Osteoblast (primary cell): Measurements from ENCODE around the gene ZNF618. TPM values are rescaled to one million over a fixed set of nuclear protein-coding genes. Genes with fewer than 3 reads are reported as not detected.

ENCODE experiments used
- DNase-seq: peaks from one replicate; pipeline ENCODE4 v3.0.0; 2011; ENCODE audit warnings: low spot score, mixed read lengths; ENCODE audit not compliant: insufficient read length; ENCODE audit errors: missing footprints
- H2AFZ ChIP-seq: 2 replicates; pipeline ENCODE4 v1.6.0; 2011; ENCODE audit warnings: mild to moderate bottlenecking, low read length
- H3K27ac ChIP-seq: 2 replicates; pipeline ENCODE4 v1.5.1; 2011; ENCODE audit warnings: mild to moderate bottlenecking, low read depth, low read length, moderate library complexity
- H3K27me3 ChIP-seq: 2 replicates; pipeline ENCODE4 v1.6.0; 2012; ENCODE audit warnings: mild to moderate bottlenecking, control low read depth, inconsistent platforms, low read length, moderate library complexity; ENCODE audit not compliant: insufficient read depth
- H3K36me3 ChIP-seq: 2 replicates; pipeline ENCODE4 v1.5.1; 2011; ENCODE audit warnings: mild to moderate bottlenecking, low read length, control low read depth, moderate library complexity; ENCODE audit not compliant: insufficient read depth
- H3K4me1 ChIP-seq: 2 replicates; pipeline ENCODE4 v1.5.1; 2011; ENCODE audit warnings: mild to moderate bottlenecking, low read length, control low read depth, moderate library complexity; ENCODE audit not compliant: insufficient read depth
- H3K4me2 ChIP-seq: 2 replicates; pipeline ENCODE4 v1.6.0; 2011; ENCODE audit warnings: mild to moderate bottlenecking, low read length; ENCODE audit not compliant: insufficient read depth
- H3K4me3 ChIP-seq: fragments of 200-600 bp; sonication (generic); 3 replicates; pipeline ENCODE4 v1.5.1; 2012; ENCODE audit warnings: mild to moderate bottlenecking, low read length, inconsistent platforms; ENCODE audit not compliant: insufficient read depth
- H3K79me2 ChIP-seq: 2 replicates; pipeline ENCODE4 v1.6.0; 2012; ENCODE audit warnings: mild to moderate bottlenecking, low read length, control low read depth, inconsistent platforms; ENCODE audit not compliant: insufficient read depth
- H3K9me3 ChIP-seq: 2 replicates; pipeline ENCODE4 v1.5.1; 2011; ENCODE audit warnings: low read depth, low read length, control low read depth
- H4K20me1 ChIP-seq: 2 replicates; pipeline ENCODE4 v1.6.0; 2012; ENCODE audit warnings: mild to moderate bottlenecking, low read length, control low read depth; ENCODE audit not compliant: insufficient read depth
- CTCF ChIP-seq: IDR thresholded peaks from 2 replicates; pipeline ENCODE4 v1.5.1; 2011; ENCODE audit warnings: mild to moderate bottlenecking, low read depth, low read length, moderate library complexity; ENCODE audit errors: extremely low read depth
- total RNA-seq: library from RNA; depleted of rRNA; stranded (reverse); fragments of >200 nt; gene quantifications from 2 replicates; pipeline ENCODE4 v1.2.3, GENCODE V29; 2012

The ZNF618 gene
- total RNA-seq, 1 donor: 10.1 TPM

GRCh38 chr9:114098021-114098935, 222.2 kb downstream of the ZNF618 start:
- DNase-seq: peak; percentile 75
- H3K4me1 ChIP-seq: no peaks in the 10 kb centered on the region
- peak overlapping the region; percentile 53 for H3K4me2 ChIP-seq
- no peaks in the 10 kb centered on the region for H3K79me2 ChIP-seq
- no peak for TF ChIP-seq CTCF
- peaks cover 29% of the 10 kb centered on the region for H3K27me3 ChIP-seq
- H3K4me3 ChIP-seq: peak overlapping the region; percentile 54
- H3K9me3 ChIP-seq: peaks cover 6% of the 10 kb centered on the region
- no peaks in the 10 kb centered on the region for H3K36me3 ChIP-seq
- H2AFZ ChIP-seq: no peak overlapping the region
- H4K20me1 ChIP-seq: no peaks in the 10 kb centered on the region
- H3K27ac ChIP-seq: no peak overlapping the region

- TF ChIP-seq CTCF: no peak
- peak; percentile 38 for DNase-seq
- Histone ChIP-seq H3K27me3 (peaks cover 30% of the 10 kb centered on the region), H4K20me1 (no peaks in the 10 kb centered on the region), H3K4me1 (no peaks in the 10 kb centered on the region), H2AFZ (no peak within 1 kb of the TSS), H3K4me2 (peak within 1 kb of the TSS; percentile 53), H3K79me2 (no peaks in the 10 kb centered on the region), H3K36me3 (no peaks in the 10 kb centered on the region), H3K9me3 (peaks cover 6% of the 10 kb centered on the region), H3K27ac (no peak within 1 kb of the TSS), H3K4me3 (peak within 1 kb of the TSS; percentile 54)
Measured at GRCh38 chr9:114098936-114099668, 223.0 kb downstream of the ZNF618 start, which contains the start of gene KIF12. KIF12 (minus strand) TSS chr9:114099292; CDS start chr9:114099276, 16 bp downstream.

GRCh38 chr9:114099669-114100270, 223.7 kb downstream of the ZNF618 start:
- H2AFZ ChIP-seq: no peak overlapping the region
- no peaks in the 10 kb centered on the region for H3K36me3 ChIP-seq

More at GRCh38 chr9:114099669-114100270, 223.7 kb downstream of the ZNF618 start:
- no peaks in the 10 kb centered on the region for H3K4me1 ChIP-seq
- TF ChIP-seq CTCF: no peak
- no peak overlapping the region for H3K4me2 ChIP-seq
- peaks cover 37% of the 10 kb centered on the region for H3K27me3 ChIP-seq
- no peak overlapping the region for H3K4me3 ChIP-seq
- no peak overlapping the region for H3K27ac ChIP-seq
- H3K79me2 ChIP-seq: no peaks in the 10 kb centered on the region
- DNase-seq: peak; percentile 61
- peaks cover 6% of the 10 kb centered on the region for H3K9me3 ChIP-seq
- no peaks in the 10 kb centered on the region for H4K20me1 ChIP-seq
